Neural crest cell (in vitro differentiated cells): ENCODE data around the gene LRCH1. TPM values are rescaled to one million over a fixed set of nuclear protein-coding genes. Genes with fewer than 3 reads are reported as not detected.
A peak's percentile ranks its signal among the peaks of the same experiment; 100 is the strongest.

Experiments
- DNase-seq: peaks from one replicate; pipeline ENCODE4 v3.0.0; 2021; ENCODE audit warnings: low read depth, mixed read lengths, low spot score
- H3K27ac Mint-ChIP-seq: one replicate; pipeline ENCODE4 v1.8.0; 2021; ENCODE audit warnings: mild to moderate bottlenecking, mixed read lengths; ENCODE audit not compliant: unreplicated experiment
- H3K27me3 Mint-ChIP-seq: 2 replicates; pipeline ENCODE4 v1.8.0; 2021; ENCODE audit warnings: low read depth, mild to moderate bottlenecking, mixed read lengths
- H3K36me3 Mint-ChIP-seq: 2 replicates; pipeline ENCODE4 v1.8.0; 2021; ENCODE audit warnings: low read depth, mild to moderate bottlenecking, mixed read lengths
- H3K4me1 Mint-ChIP-seq: 2 replicates; pipeline ENCODE4 v1.8.0; 2021; ENCODE audit warnings: mixed read lengths
- H3K4me3 Mint-ChIP-seq: one replicate; pipeline ENCODE4 v1.8.0; 2021; ENCODE audit warnings: mild to moderate bottlenecking, mixed read lengths
- H3K9me3 Mint-ChIP-seq: 2 replicates; pipeline ENCODE4 v1.8.0; 2021; ENCODE audit warnings: mixed read lengths
- CTCF ChIP-seq: fragments of 200-600 bp; sonication (generic); conservative IDR thresholded peaks from 2 replicates; pipeline ENCODE4 v1.5.0; 2021; ENCODE audit warnings: antibody characterized with exemption, mild to moderate bottlenecking
- total RNA-seq: library from RNA; stranded (reverse); gene quantifications from 2 replicates; pipeline ENCODE4 v1.2.1, GENCODE V29; 2021

Gene LRCH1
- total RNA-seq, 1 donor from 2014 or later = 15.8 TPM

GRCh38 chr13:46602531-46602930 is 49.6 kb downstream of the LRCH1 start:
- Mint-ChIP-seq H3K27ac (no peak overlapping the region), H3K27me3 (no peaks in the 10 kb centered on the region), H3K4me1 (peaks cover 66% of the 10 kb centered on the region), H3K4me3 (no peak overlapping the region), H3K9me3 (peaks cover 4% of the 10 kb centered on the region), H3K36me3 (peaks cover 5% of the 10 kb centered on the region)
- TF ChIP-seq CTCF = no peak
- no peak for DNase-seq

DNA sequence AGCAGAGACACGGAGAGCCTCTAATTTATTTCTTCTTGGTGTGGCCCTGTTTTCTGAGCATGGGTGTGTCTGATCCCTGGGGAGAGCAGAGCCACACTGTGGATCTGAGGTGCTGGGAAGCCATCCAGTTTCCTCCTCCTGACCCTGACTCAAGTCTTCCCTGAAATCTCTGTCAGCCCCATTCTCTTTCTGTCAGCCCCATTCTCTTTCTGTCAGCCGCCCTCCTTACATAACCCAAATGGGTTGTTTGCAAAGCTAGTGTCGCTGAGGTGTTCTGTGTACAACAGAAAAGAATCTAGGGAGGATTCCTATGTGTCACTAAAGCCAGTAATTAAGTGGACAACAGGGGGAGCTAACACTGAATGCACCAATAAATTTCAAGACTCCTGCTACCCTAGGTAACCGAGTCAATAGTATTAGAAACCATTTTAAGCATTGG is 50.2 kb downstream of the LRCH1 start:
- Mint-ChIP-seq H3K4me3 (no peak overlapping the region), H3K36me3 (peaks cover 5% of the 10 kb centered on the region), H3K4me1 (peaks cover 68% of the 10 kb centered on the region), H3K27me3 (no peaks in the 10 kb centered on the region), H3K27ac (no peak overlapping the region), H3K9me3 (peaks cover 4% of the 10 kb centered on the region)
- TF ChIP-seq CTCF = peak; percentile 45
- no peak for DNase-seq

DNA sequence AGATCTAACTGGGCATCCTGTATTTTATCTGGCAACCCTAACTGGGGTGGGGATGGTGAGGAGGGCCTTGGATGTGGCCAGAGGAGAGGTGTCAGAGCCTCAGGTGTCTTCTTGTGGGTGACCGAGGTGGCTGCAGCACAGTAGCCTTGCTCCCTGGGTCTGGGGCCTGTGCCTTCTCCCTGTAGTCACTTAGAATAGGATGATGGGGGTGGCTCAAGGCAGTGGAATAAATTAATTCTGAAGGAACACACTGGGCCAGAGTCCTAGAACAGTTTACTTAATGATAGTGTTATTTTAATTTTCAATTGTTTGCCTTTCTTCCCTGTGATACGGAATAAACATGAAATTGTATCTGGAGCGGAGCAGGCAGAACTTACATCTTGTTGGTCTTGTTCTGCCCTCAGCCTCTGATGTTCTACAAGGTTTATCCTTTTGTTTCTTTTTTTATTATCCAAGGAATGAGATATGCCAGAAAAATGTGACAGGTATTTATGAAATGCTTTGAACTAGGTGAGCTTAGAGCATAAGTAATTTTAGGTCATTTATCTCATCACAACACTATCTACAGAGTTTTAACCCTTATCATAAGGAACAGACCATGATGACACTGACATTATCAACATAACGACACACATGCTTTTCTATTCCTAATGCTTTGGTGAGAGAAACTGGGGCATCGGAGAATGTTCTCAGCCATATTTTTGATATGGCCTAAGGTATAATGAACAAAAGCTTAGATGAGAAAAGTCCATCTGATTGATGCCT is 51.4 kb downstream of the LRCH1 start:
- H3K36me3 Mint-ChIP-seq = no peaks in the 10 kb centered on the region

DNA sequence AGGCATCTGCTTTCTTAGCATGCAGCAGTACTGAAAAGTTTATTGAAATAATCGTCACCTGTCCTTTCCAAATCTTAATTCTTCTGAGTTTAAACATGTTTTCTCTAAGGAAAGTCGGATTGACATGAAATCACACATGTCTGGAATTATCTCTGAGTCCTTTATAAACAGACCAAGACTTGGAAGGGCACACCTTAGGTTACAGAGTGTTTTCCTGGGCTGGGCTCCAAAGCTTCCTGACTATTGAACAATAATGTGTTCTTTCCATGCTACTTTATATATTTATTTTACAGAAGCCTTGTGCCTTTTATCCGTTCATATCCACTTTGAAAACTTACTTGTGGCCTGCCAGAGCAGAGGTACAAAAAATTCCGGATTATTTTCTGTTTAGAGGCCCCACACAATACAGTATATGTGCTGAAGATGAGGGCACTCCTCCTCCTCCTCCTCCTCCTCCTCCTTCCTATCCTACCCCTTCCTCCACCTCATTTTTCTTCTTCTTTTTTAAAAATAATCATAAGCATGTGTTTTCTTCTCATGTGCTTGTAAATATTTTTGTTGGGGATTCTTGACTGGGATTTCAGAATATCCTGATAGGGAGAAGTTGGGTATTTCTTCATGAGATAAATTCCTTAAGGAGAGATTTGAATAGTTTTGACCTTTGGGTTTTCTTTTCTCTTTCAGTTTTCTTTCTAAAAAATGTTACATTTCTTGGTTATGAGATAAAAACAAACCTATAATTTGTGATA is 52.3 kb downstream of the LRCH1 start:
- Mint-ChIP-seq H3K27ac (no peak overlapping the region), H3K9me3 (peaks cover 4% of the 10 kb centered on the region), H3K36me3 (peaks cover 3% of the 10 kb centered on the region), H3K27me3 (no peaks in the 10 kb centered on the region), H3K4me3 (no peak overlapping the region), H3K4me1 (peaks cover 73% of the 10 kb centered on the region)
- no peak for DNase-seq
- TF ChIP-seq CTCF = no peak

More for the DNA sequence above, 51.4 kb downstream of the LRCH1 start:
- no peak for DNase-seq
- Mint-ChIP-seq H3K4me1 (peaks cover 69% of the 10 kb centered on the region), H3K27me3 (no peaks in the 10 kb centered on the region), H3K27ac (no peak overlapping the region), H3K9me3 (no peaks in the 10 kb centered on the region), H3K4me3 (no peak overlapping the region)
- no peak for TF ChIP-seq CTCF

DNA sequence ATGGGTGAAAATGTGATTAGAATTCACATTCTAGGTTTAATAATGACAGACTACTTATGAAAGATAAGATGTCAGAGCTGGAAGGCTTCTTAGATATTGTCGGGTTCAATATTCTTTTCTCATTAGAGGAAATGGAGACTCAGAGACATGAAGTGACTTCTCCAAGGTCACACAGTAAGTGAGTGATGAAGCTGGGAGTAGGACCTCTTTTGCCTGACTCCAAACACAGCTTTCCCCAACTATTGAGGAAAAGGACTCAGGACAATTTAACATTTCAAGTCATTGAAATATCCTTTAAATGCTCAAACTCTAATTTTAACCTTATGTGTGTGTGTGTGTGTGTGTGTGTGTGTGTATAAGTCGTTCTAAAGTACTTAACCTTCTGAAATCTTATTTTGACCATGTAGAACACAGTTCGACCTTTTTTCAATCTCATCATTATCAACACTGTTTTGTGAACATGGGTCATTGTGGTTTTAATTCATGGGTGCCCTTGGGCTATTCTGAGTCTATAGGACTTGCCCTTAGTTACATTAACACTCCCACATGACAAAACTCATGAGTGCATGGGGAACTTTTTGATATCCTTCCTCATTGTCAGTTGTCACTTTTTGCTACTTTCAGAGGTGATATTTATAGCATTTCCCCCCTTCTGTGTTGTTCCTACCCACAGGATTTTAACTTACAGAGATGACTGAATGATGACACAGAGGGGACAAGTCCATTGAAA is 53.0 kb downstream of the LRCH1 start:
- Mint-ChIP-seq H3K4me3 (no peak overlapping the region), H3K36me3 (peaks cover 3% of the 10 kb centered on the region), H3K4me1 (peaks cover 71% of the 10 kb centered on the region), H3K27ac (no peak overlapping the region), H3K27me3 (no peaks in the 10 kb centered on the region), H3K9me3 (peaks cover 4% of the 10 kb centered on the region)
- no peak for DNase-seq
- no peak for TF ChIP-seq CTCF
